Activated effector memory CD4-positive, alpha-beta T cell treated with Interleukin-2 at 50 U/mL for 16 hours (primary cell): ENCODE measurements around the gene ZNF234.
"Not testable (repeated sequence)": the region's sequence is repeated elsewhere in the genome, so short reads cannot be mapped to it uniquely, and the experiment has no call there.

ENCODE experiments used
- DNase-seq: peaks from one replicate; pipeline ENCODE4 v3.0.0-alpha.2; 2020

ZNF234 gene

DNA sequence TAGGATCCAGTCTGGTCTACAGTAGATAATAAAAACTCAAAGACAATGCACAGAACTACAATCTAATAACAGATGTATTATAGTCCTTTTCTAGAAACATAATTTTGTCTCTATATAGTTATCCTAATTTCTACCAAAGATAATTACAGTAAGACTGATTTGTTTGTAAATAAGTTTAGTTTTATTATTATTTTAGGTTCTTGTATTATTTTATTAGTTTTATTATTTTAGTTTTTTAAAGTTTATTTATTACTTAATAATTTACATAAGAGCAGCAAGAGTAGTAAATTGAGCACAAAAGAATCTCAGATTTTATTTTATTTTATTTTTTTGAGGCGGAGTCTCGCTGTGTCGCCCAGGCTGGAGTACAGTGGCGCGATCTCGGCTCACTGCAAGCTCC, 48.7 kb downstream of the ZNF234 start:
- DNase-seq: no peak

DNA sequence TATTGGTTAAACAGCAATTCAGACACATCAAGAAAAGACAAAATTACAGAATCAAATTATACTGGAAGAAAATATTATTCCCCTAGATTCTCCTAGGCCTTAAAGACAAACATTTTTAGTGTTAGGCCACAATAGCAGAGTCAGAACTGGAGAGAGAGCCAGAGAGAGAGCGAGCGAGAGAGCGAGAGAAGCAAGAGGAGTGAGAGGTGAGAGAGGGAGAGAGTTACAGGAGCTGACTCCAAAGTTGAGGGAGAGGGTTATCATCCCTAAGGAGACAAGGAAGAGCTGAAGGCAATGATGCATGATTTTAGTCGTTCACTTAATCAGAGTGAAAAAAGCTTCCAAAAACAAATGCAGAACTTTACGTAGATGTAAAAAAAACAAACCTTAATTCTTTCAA, 50.8 kb downstream of the ZNF234 start:
- DNase-seq: no peak

DNA sequence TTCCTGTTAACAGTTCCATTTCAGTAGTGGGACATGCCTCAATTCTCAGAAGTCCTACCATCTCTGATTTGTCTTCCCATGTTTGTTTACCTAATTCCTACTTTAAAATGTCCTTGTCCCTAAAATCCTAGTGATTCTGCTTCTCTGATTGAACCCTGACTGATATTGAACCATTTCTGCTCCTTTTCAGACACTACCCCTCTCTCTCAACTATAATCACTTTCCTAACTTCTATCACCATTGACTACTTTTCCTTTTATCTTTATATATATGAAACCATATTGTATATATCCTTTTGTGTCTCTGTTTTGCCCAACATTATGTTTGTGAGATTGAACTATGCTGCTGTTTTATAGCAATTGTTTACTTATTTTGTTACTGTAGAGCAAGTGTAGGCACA, 55.4 kb downstream of the ZNF234 start:
- DNase-seq: no peak

DNA sequence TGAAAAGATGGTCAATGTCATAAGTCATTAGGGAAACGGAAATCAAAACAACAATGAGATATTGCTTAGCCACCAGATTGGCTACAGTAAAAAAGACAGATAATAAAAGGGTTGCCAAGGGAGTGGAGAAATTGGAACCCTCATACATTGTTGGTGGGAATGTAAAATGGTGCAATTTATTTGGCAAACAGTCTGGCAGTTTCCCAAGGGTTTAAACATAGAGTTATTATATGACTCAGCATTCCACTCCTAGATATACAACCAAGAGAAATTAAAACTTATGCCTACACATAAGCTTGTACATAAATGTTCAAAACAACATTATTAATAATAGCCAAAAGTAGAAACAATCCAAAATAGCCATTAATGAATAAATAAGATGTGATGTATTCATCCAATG, 61.1 kb downstream of the ZNF234 start:
- DNase-seq: no peak

DNA sequence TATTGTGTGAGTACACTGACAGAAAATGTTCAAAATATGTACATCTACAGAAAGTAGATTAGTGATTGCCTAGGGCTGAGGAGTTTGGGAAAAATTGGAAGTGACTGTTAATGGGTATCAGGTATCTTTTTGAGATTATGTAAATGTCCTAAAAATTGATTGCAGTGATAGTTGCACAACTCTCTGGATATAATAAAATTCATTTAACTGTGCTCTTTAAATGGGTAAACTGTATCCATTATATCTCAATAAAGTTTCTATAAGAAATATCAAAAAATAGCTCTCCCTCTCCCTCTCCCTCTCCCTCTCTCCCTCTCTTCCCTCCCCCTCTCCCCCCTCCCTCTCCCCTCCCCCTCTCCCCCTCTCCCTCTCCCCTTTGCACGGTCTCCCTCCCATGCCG, 61.6 kb downstream of the ZNF234 start:
- no peak for DNase-seq

DNA sequence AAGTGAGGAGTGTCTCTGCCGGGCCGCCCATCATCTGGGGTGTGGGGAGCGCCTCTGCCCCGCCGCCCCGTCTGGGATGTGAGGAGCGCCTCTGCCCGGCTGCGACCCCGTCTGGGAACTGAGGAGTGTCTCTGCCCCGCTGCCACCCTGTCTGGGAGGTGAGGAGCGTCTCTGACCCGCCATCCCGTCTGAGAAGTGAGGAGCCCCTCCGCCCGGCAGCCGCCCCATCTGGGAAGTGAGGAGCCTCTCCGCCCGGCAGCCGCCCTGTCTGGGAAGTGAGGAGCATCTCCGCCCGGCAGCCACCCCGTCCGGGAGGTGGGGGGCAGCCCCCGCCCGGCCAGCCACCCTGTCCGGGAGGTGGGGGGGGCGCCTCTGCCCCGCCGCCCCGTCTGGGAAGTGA, 62.5 kb downstream of the ZNF234 start:
- not testable (repeated sequence) for DNase-seq

DNA sequence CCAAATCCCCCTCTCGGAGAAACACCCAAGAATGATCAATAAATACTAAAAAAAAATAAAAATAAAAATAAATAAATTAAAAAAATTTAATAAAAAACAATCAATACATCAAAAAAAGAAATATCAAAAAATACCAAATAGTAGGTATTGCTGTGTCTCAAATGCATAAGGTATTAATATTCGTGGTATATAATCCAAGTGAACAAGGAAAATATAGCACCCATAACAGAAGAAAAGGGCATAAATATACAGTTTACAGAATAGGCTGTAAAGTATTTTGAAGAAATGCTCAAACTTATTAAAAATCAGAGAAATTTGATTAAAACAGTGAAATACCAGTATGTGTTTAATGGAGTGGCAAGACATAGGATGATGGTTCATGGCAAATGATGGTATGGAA, 63.4 kb downstream of the ZNF234 start:
- DNase-seq: no peak

DNA sequence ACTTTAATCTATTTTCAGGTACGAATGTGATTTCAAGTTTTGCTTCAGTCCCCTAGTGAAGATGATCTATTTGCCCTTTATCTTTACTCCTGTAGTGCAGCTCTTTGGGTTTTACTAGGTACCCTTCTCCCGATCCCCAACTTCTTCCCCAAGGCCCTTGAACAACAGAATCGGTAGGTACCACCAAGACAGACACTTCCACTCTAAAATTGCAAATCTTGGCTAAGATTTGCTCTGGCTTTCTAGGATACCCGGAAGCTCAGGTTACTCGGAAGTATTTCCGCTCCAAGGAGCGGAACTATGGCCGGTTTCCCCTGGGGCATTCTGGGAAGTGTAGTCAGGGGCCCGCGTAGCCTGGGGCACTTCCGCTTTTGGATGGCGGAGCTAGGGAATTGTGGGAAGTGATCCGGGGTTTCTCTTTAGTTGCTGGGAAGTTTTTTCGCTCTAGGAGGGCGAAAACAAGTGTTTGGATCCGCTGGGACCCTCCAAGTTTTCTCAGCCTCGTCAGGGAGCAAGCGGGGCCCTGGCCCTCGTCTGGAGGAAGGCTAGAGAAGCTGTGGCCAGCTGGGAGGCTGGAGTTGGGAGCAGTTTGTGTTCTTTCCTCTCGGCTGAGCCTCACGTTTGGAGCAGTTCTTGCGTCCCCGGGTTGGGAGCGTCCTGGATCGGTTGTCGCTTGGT, 65.9 kb downstream of the ZNF234 start:
- DNase-seq: peak; percentile 73
